HG03565 (cell line): Measurements from ENCODE around the gene GALNT16.
"Not testable (repeated sequence)": the region's sequence is repeated elsewhere in the genome, so short reads cannot be mapped to it uniquely, and the experiment has no call there.

Source experiments
- ATAC-seq: cut with Tn5 transposase; IDR thresholded peaks from one replicate; pipeline ENCODE4 v1.9.1; 2021; ENCODE audit warnings: mild to moderate bottlenecking, moderate library complexity; ENCODE audit not compliant: unreplicated experiment

The GALNT16 gene

GRCh38 chr14:69259168-69259526 is 811 bp upstream of the GALNT16 start:
- no peak for ATAC-seq

GRCh38 chr14:69260190-69260860 is 367 bp downstream of the GALNT16 start:
- ATAC-seq = no peak

- ATAC-seq = no peak
Measured at GRCh38 chr14:69260861-69261564, 1.1 kb downstream of the GALNT16 start.

GRCh38 chr14:69261761-69262331 is 1.9 kb downstream of the GALNT16 start:
- no peak for ATAC-seq

- no peak for ATAC-seq
Measured at GRCh38 chr14:69262516-69262915, 2.6 kb downstream of the GALNT16 start.

- ATAC-seq = no peak
Measured at GRCh38 chr14:69263364-69263763, 3.4 kb downstream of the GALNT16 start.

- ATAC-seq = no peak
Measured at GRCh38 chr14:69263771-69264170, 3.8 kb downstream of the GALNT16 start.

GRCh38 chr14:69266572-69267345 is 6.8 kb downstream of the GALNT16 start:
- no peak for ATAC-seq

GRCh38 chr14:69267492-69267891 is 7.5 kb downstream of the GALNT16 start:
- ATAC-seq = no peak

- ATAC-seq = no peak
Measured at GRCh38 chr14:69268223-69268622, 8.3 kb downstream of the GALNT16 start.

- no peak for ATAC-seq
Measured at GRCh38 chr14:69268763-69269162, 8.8 kb downstream of the GALNT16 start.

- ATAC-seq = no peak
Measured at GRCh38 chr14:69269381-69269780, 9.4 kb downstream of the GALNT16 start.

GRCh38 chr14:69270097-69270496 is 10.1 kb downstream of the GALNT16 start:
- ATAC-seq = no peak

- ATAC-seq = no peak
Measured at GRCh38 chr14:69270795-69271708, 11.1 kb downstream of the GALNT16 start.

- ATAC-seq = no peak
Measured at GRCh38 chr14:69274321-69274720, 14.4 kb downstream of the GALNT16 start.

- no peak for ATAC-seq
Measured at GRCh38 chr14:69275331-69275730, 15.4 kb downstream of the GALNT16 start.

- not testable (repeated sequence) for ATAC-seq
Measured at GRCh38 chr14:69277356-69277755, 17.4 kb downstream of the GALNT16 start.

- no peak for ATAC-seq
Measured at GRCh38 chr14:69280746-69281291, 20.9 kb downstream of the GALNT16 start.

GRCh38 chr14:69281450-69282169 is 21.7 kb downstream of the GALNT16 start:
- ATAC-seq = no peak

- ATAC-seq = no peak
Measured at GRCh38 chr14:69282448-69282847, 22.5 kb downstream of the GALNT16 start.
